GM18508 (cell line): ENCODE measurements around the gene DNAJB13.
A peak's percentile ranks its signal among the peaks of the same experiment; 100 is the strongest.
"Not testable (repeated sequence)": the region's sequence is repeated elsewhere in the genome, so short reads cannot be mapped to it uniquely, and the experiment has no call there.

Experiments used
- ATAC-seq: cut with Tn5 transposase; IDR thresholded peaks from one replicate; pipeline ENCODE4 v1.9.1; 2021; ENCODE audit warnings: moderate number of reproducible peaks; ENCODE audit not compliant: insufficient read depth, unreplicated experiment

The DNAJB13 gene

GRCh38 chr11:73950869-73951710 is at the start of gene DNAJB13:
TSS of gene DNAJB13 (plus strand) at chr11:73951026. CDS start at chr11:73951070, 44 bp downstream.
- peak; percentile 77 for ATAC-seq

- no peak for ATAC-seq
Measured at GRCh38 chr11:73902303-73902702, 48.5 kb upstream of the DNAJB13 start.

- ATAC-seq: no peak
Measured at GRCh38 chr11:73907191-73907590, 43.6 kb upstream of the DNAJB13 start.

- ATAC-seq: no peak
Measured at GRCh38 chr11:73912026-73912425, 38.8 kb upstream of the DNAJB13 start.

GRCh38 chr11:73913472-73913871 is 37.4 kb upstream of the DNAJB13 start:
- no peak for ATAC-seq

GRCh38 chr11:73914284-73914683 is 36.5 kb upstream of the DNAJB13 start:
- no peak for ATAC-seq

GRCh38 chr11:73916435-73916834 is 34.4 kb upstream of the DNAJB13 start:
- ATAC-seq: no peak

- no peak for ATAC-seq
Measured at GRCh38 chr11:73921180-73921579, 29.6 kb upstream of the DNAJB13 start.

- no peak for ATAC-seq
Measured at GRCh38 chr11:73929388-73929787, 21.4 kb upstream of the DNAJB13 start.

GRCh38 chr11:73931039-73931645 is 19.7 kb upstream of the DNAJB13 start:
- no peak for ATAC-seq

GRCh38 chr11:73931951-73932350 is 18.9 kb upstream of the DNAJB13 start:
- no peak for ATAC-seq

- ATAC-seq: no peak
Measured at GRCh38 chr11:73932781-73933180, 18.0 kb upstream of the DNAJB13 start.

GRCh38 chr11:73936047-73936446 is 14.8 kb upstream of the DNAJB13 start:
- ATAC-seq: not testable (repeated sequence)

GRCh38 chr11:73939096-73939495 is 11.7 kb upstream of the DNAJB13 start:
- no peak for ATAC-seq

GRCh38 chr11:73940801-73941570 is 9.8 kb upstream of the DNAJB13 start:
- no peak for ATAC-seq

GRCh38 chr11:73942010-73942409 is 8.8 kb upstream of the DNAJB13 start:
- no peak for ATAC-seq

GRCh38 chr11:73944085-73944484 is 6.7 kb upstream of the DNAJB13 start:
- no peak for ATAC-seq

- ATAC-seq: no peak
Measured at GRCh38 chr11:73944901-73945300, 5.9 kb upstream of the DNAJB13 start.

- no peak for ATAC-seq
Measured at GRCh38 chr11:73945396-73945795, 5.4 kb upstream of the DNAJB13 start.

GRCh38 chr11:73946798-73947458 is 3.9 kb upstream of the DNAJB13 start:
- ATAC-seq: no peak
